WTC11 (cell line): ENCODE measurements around the gene KBTBD12.

Source experiments
- GABPB1 ChIP-seq: sonication (generic); formaldehyde crosslinking; IDR thresholded peaks from 2 replicates; pipeline ENCODE4 v1.8.1; 2023; ENCODE audit warnings: mild to moderate bottlenecking, missing genetic modification reagents
- MAX ChIP-seq: sonication (generic); formaldehyde crosslinking; IDR thresholded peaks from 2 replicates; pipeline ENCODE4 v1.8.0; 2022; ENCODE audit warnings: mild to moderate bottlenecking, missing genetic modification reagents
- TCF7 ChIP-seq: sonication (generic); formaldehyde crosslinking; IDR thresholded peaks from 2 replicates; pipeline ENCODE4 v1.8.0; 2022; ENCODE audit warnings: mild to moderate bottlenecking, low read depth, missing genetic modification reagents, moderate library complexity
- ZNF317 ChIP-seq: sonication (generic); formaldehyde crosslinking; IDR thresholded peaks from 2 replicates; pipeline ENCODE4 v1.8.1; 2023; ENCODE audit warnings: low read depth, mild to moderate bottlenecking, moderate library complexity, missing genetic modification reagents, borderline replicate concordance
- TF ChIP-seq, protein P1 (sequence below): fragments of 200-600 bp; IDR thresholded peaks from 2 replicates; pipeline ENCODE4 v1.8.0; 2022; ENCODE audit warnings: antibody characterized with exemption
- TF ChIP-seq, protein P2 (sequence below): sonication (generic); formaldehyde crosslinking; IDR thresholded peaks from 2 replicates; pipeline ENCODE4 v1.8.1; 2023; ENCODE audit warnings: mild to moderate bottlenecking, missing genetic modification reagents, moderate library complexity

DNA sequence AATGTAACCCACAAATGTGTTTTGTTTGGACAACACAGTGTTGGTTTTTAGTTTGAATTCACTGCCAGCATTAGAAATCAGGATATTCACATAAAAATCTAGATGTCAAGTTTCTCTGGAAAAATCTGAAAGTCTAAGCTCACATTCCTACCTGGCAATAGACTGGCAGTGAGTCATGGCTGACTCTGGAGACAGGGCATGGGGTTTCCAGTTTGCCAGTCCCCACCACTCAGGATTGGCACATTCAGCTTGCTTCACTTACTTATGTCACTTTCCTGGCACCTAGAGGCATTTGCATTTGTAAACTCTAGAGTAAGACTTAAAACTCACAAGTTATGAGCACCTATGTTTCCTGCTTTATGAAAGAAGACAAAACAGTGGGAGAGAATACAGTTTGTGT, 118.1 kb downstream of the KBTBD12 start:
- TF ChIP-seq, protein P1, sequence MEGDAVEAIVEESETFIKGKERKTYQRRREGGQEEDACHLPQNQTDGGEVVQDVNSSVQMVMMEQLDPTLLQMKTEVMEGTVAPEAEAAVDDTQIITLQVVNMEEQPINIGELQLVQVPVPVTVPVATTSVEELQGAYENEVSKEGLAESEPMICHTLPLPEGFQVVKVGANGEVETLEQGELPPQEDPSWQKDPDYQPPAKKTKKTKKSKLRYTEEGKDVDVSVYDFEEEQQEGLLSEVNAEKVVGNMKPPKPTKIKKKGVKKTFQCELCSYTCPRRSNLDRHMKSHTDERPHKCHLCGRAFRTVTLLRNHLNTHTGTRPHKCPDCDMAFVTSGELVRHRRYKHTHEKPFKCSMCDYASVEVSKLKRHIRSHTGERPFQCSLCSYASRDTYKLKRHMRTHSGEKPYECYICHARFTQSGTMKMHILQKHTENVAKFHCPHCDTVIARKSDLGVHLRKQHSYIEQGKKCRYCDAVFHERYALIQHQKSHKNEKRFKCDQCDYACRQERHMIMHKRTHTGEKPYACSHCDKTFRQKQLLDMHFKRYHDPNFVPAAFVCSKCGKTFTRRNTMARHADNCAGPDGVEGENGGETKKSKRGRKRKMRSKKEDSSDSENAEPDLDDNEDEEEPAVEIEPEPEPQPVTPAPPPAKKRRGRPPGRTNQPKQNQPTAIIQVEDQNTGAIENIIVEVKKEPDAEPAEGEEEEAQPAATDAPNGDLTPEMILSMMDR = no peak
- TF ChIP-seq TCF7 (CRISPR knock-in tag) = no peak
- no peak for TF ChIP-seq MAX (CRISPR knock-in tag)
- TF ChIP-seq GABPB1 (CRISPR knock-in tag) = no peak
- TF ChIP-seq, protein P2, sequence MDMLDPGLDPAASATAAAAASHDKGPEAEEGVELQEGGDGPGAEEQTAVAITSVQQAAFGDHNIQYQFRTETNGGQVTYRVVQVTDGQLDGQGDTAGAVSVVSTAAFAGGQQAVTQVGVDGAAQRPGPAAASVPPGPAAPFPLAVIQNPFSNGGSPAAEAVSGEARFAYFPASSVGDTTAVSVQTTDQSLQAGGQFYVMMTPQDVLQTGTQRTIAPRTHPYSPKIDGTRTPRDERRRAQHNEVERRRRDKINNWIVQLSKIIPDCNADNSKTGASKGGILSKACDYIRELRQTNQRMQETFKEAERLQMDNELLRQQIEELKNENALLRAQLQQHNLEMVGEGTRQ (CRISPR knock-in tag) = no peak
- no peak for TF ChIP-seq ZNF317 (CRISPR knock-in tag)
